Skeletal muscle tissue (tissue), 4 donors: ENCODE data around the gene HMGN1. TPM values are rescaled to one million over a fixed set of nuclear protein-coding genes. Genes with fewer than 3 reads are reported as not detected.
"Not testable (repeated sequence)": the region's sequence is repeated elsewhere in the genome, so short reads cannot be mapped to it uniquely, and the experiment has no call there.

ENCODE experiments used
- H3K27ac ChIP-seq: one replicate; pipeline ENCODE4 v1.7.0; 2013; ENCODE audit warnings: mild to moderate bottlenecking, low read depth, low read length, inconsistent platforms
- H3K27me3 ChIP-seq, 3 donors: one replicate each; pipeline ENCODE4 v1.7.0; 2013; ENCODE audit warnings: low read length in 3 of 3; ENCODE audit not compliant: control insufficient read depth in 3 of 3, insufficient read depth in 3 of 3
- H3K36me3 ChIP-seq, 3 donors: one replicate each; pipeline ENCODE4 v1.7.0; 2013; ENCODE audit warnings: low read length in 3 of 3; ENCODE audit not compliant: control insufficient read depth in 3 of 3, insufficient read depth in 3 of 3
- H3K4me1 ChIP-seq, 3 donors: one replicate each; pipeline ENCODE4 v1.7.0; 2013; ENCODE audit warnings: low read length in 3 of 3, mild to moderate bottlenecking in 3 of 3; ENCODE audit not compliant: control insufficient read depth in 3 of 3, insufficient read depth in 3 of 3
- H3K4me3 ChIP-seq, 3 donors: one replicate each; pipeline ENCODE4 v1.7.0; 2013; ENCODE audit warnings: low read length in 3 of 3
- H3K9ac ChIP-seq, 3 donors: one replicate each; pipeline ENCODE4 v1.7.0; 2013; ENCODE audit warnings: low read length in 3 of 3, mild to moderate bottlenecking in 3 of 3, moderate library complexity in 2 of 3, low read depth in 1 of 3
- H3K9me3 ChIP-seq, 3 donors: one replicate each; pipeline ENCODE4 v1.7.0; 2013; ENCODE audit warnings: low read length in 3 of 3; ENCODE audit not compliant: control insufficient read depth in 3 of 3
- total RNA-seq: library from RNA; depleted of rRNA; stranded (reverse); fragments of >200 nt; gene quantifications from one replicate; pipeline ENCODE4 v1.2.3, GENCODE V29; 2014
- donor health status: Osteomylitis.

HMGN1 gene
- total RNA-seq, 1 donor from 2014 or later = 87.7 TPM

DNA sequence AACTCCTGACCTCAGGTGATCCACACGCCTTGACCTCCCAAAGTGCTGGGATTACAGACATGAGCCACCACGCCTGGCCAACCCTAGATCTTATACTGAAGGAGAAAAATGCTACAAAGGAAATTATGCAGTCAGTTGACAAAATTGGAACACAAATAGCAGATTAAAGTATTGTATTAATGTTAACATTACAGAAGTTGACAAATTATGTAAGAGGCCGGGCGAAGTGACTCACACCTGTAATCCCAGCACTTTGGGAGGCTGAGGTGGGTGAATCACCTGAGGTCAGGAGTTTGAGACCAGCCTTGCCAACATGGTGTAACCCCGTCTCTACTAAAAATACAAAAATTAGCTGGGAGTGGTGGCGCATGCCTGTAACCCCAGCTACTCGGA lies 21.0 kb upstream of the HMGN1 start:
- H3K27me3 ChIP-seq, H3K27ac ChIP-seq, H3K4me1 ChIP-seq, H3K36me3 ChIP-seq, H3K9ac ChIP-seq, H3K4me3 ChIP-seq, H3K9me3 ChIP-seq: not testable (repeated sequence)

DNA sequence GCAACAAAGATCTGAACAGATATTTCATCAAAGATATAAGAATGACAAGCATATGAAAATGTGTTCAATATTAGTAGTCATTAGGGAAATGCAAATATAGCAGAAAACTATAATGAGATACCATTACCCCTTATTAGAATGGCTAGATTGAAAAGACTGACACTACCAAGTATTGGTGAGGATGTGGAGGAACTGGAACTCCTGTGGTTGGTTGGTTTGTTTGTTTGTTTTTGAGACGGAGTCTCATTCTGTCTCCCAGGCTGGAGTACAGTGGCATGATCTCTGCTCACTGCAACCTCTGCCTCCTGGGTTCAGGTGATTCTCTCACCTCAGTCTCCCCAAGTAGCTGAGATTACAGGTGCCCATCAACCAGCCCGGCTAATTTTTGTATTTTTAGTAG lies 18.9 kb upstream of the HMGN1 start:
- Histone ChIP-seq H3K9ac (no peak overlapping the region), H3K27me3 (peaks cover 0 to 3% (median 0%) of the 10 kb centered on the region in 3 donors), H3K9me3 (no peaks in the 10 kb centered on the region), H3K4me3 (no peak overlapping the region), H3K27ac (no peak overlapping the region), H3K4me1 (no peaks in the 10 kb centered on the region), H3K36me3 (no peaks in the 10 kb centered on the region)

- Histone ChIP-seq H3K27me3 (peaks cover 0 to 3% (median 0%) of the 10 kb centered on the region in 3 donors), H3K9me3 (no peaks in the 10 kb centered on the region), H3K9ac (no peak overlapping the region), H3K4me3 (no peak overlapping the region), H3K4me1 (no peaks in the 10 kb centered on the region), H3K36me3 (no peaks in the 10 kb centered on the region), H3K27ac (no peak overlapping the region)
Observed at GRCh38 chr21:39366563-39366962, 17.7 kb upstream of the HMGN1 start.

GRCh38 chr21:39364949-39365348 lies 16.1 kb upstream of the HMGN1 start:
- Histone ChIP-seq H3K4me3 (no peak overlapping the region), H3K36me3 (no peaks in the 10 kb centered on the region), H3K27ac (no peak overlapping the region), H3K27me3 (no peaks in the 10 kb centered on the region), H3K9ac (no peak overlapping the region), H3K4me1 (no peaks in the 10 kb centered on the region), H3K9me3 (no peaks in the 10 kb centered on the region)

DNA sequence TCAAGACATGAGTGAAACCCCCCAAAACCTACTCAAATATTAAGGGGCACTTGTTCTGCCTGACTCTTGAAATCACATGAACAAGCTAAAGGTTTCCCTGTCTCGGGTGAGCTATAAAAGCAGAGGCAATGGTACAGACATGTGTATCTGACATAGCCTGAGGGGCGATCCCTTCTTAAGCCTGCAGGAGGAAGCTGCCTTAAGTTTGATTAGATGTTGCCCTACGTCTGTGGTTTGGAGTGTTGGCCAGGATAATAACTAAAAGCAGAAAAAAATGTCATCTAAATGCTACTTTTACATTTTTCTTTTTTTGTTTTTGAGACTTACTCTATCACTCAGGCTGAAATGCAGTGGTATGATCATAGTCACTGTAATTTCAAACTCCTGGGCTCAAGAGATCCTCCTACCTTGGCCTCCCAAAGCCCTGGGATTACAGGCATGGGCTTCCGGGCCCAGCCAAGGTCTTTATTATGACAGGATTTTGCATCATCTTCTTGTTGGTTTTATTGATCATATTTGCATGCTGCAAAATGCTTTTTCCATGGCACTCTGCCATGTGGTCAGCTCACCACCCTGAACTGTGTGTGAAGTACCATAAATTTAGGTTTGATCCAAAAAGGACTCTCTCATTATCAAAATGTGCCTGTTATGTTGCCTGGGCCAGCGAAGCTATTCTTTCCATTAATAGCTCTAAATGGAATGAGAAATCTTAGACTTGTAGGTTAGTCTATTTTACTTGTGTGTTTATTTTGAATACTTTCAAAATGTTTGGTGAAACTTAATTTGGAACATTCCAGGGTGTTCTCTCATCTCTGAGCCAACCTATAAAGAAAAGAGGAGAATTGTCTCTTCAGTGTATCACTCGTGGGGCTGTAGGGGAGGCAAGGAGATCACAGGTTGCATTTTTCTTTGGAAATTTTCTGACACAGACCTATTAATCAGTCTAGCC lies 15.0 kb upstream of the HMGN1 start:
- no peak overlapping the region for H3K4me3 ChIP-seq
- no peaks in the 10 kb centered on the region for H3K36me3 ChIP-seq
- no peak overlapping the region for H3K27ac ChIP-seq
- H3K9me3 ChIP-seq = no peaks in the 10 kb centered on the region
- no peak overlapping the region for H3K9ac ChIP-seq
- H3K27me3 ChIP-seq = no peaks in the 10 kb centered on the region
- no peaks in the 10 kb centered on the region for H3K4me1 ChIP-seq

GRCh38 chr21:39362733-39363132 lies 13.8 kb upstream of the HMGN1 start:
- H3K4me3 ChIP-seq = no peak overlapping the region
- H3K27me3 ChIP-seq = no peaks in the 10 kb centered on the region
- H3K9ac ChIP-seq = no peak overlapping the region
- H3K9me3 ChIP-seq = no peaks in the 10 kb centered on the region
- H3K27ac ChIP-seq = no peak overlapping the region
- H3K4me1 ChIP-seq = no peaks in the 10 kb centered on the region
- H3K36me3 ChIP-seq = no peaks in the 10 kb centered on the region

- no peaks in the 10 kb centered on the region for H3K4me1 ChIP-seq
- no peak overlapping the region for H3K9ac ChIP-seq
- H3K9me3 ChIP-seq = no peaks in the 10 kb centered on the region
- peaks cover 0 to 3% (median 0%) of the 10 kb centered on the region in 3 donors for H3K27me3 ChIP-seq
- H3K4me3 ChIP-seq = no peak overlapping the region
- H3K27ac ChIP-seq = no peak overlapping the region
- no peaks in the 10 kb centered on the region for H3K36me3 ChIP-seq
Observed at GRCh38 chr21:39359382-39359781, 10.5 kb upstream of the HMGN1 start.

- no peak overlapping the region for H3K4me3 ChIP-seq
- H3K27ac ChIP-seq = no peak overlapping the region
- H3K36me3 ChIP-seq = no peaks in the 10 kb centered on the region
- H3K9me3 ChIP-seq = no peaks in the 10 kb centered on the region
- H3K4me1 ChIP-seq = peaks cover 4 to 5% (median 5%) of the 10 kb centered on the region in 3 donors
- peaks cover 0 to 3% (median 0%) of the 10 kb centered on the region in 3 donors for H3K27me3 ChIP-seq
- H3K9ac ChIP-seq = no peak overlapping the region
Observed at GRCh38 chr21:39353295-39353694, 4.4 kb upstream of the HMGN1 start.

DNA sequence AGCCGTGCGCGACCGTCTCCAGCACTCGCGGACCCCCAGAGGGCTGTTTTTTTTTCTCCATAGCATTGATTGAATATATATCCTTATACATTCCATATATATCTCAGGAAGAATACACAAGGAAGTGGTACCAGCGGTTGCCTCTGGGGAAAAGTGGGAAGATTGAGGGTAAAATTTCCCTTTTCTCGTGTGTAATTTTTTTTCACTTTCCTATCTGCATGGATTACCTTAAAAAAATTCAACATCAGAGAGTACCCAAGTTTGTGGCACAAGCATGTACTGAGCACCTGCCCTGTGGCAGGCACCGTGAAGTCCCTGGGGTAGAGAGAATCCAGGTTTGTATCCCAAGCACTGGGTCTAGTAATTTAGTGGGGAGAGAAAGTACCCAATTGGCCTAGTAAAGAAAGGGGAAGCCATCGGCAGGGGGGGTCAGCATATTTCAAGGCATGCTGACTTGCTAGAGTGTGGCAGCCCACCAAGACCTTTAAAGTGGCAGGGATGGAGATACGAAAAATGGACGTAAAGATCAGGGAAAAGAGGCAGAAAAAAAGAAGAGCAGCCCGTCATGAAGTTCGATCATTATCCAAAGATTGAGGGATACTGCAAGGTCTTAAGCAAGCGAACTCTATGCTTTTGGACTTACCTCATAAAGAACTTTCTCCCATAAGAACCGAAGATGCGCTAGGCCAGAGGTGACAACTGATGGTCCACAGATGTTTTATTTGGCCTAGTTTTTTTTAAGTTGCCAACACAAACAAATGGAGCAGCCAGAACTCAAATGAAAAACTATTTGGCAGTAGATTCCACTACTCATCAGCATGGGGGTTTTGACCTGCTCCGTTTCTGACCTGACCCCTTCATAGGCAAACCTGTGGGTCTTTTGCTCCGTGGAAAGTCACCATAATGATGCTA lies 1.5 kb upstream of the HMGN1 start:
- peaks cover 0 to 7% (median 2%) of the 10 kb centered on the region in 3 donors for H3K36me3 ChIP-seq
- peaks cover 0 to 3% (median 0%) of the 10 kb centered on the region in 3 donors for H3K27me3 ChIP-seq
- peak overlapping the region; percentile 83 to 86 (median 85) for H3K4me3 ChIP-seq
- H3K27ac ChIP-seq = no peak overlapping the region
- H3K4me1 ChIP-seq = peaks cover 11 to 16% (median 11%) of the 10 kb centered on the region in 3 donors
- H3K9me3 ChIP-seq = no peaks in the 10 kb centered on the region
- H3K9ac ChIP-seq = peak overlapping the region in 2 of 3 donors; percentile 70 to 78
